GM12878 (cell line): Measurements from ENCODE around the gene POR. TPM values are rescaled to one million over a fixed set of nuclear protein-coding genes. Genes with fewer than 3 reads are reported as not detected.

ENCODE experiments used
- MEF2B ChIP-seq: fragments of 450-650 bp; IDR thresholded peaks from 2 replicates; pipeline ENCODE4 v1.6.1; 2018; ENCODE audit warnings: mild to moderate bottlenecking, moderate library complexity; ENCODE audit not compliant: partially characterized antibody, poor library complexity, severe bottlenecking
- NFXL1 ChIP-seq: fragments of 450-650 bp; IDR thresholded peaks from 2 replicates; pipeline ENCODE4 v1.6.1; 2017; ENCODE audit warnings: antibody characterized with exemption, mild to moderate bottlenecking, borderline replicate concordance
- NKRF ChIP-seq: fragments of 450-650 bp; conservative IDR thresholded peaks from 2 replicates; pipeline ENCODE4 v1.6.1; 2017; ENCODE audit warnings: mild to moderate bottlenecking, moderate library complexity
- NRF1 ChIP-seq: conservative IDR thresholded peaks from 2 replicates; pipeline ENCODE4 v1.6.1; 2011; ENCODE audit warnings: mild to moderate bottlenecking, low read depth, low read length, improper control_type of control experiment
- REST ChIP-seq: IDR thresholded peaks from 2 replicates; pipeline ENCODE4 v1.6.1; 2012; ENCODE audit warnings: mild to moderate bottlenecking, low read depth, low read length
- SMAD1 ChIP-seq: fragments of 450-650 bp; IDR thresholded peaks from 2 replicates; pipeline ENCODE4 v1.6.1; 2018; ENCODE audit warnings: mild to moderate bottlenecking, low read depth; ENCODE audit not compliant: partially characterized antibody
- microRNA-seq: library from miRNA; unstranded; fragments of <30 nt; microRNA quantifications from one replicate; pipeline ENCODE4, GENCODE V29; 2018
- polyA plus RNA-seq, 11 experiments: library from polyadenylated mRNA; depleted of rRNA in 4 of 11; unstranded in 6 of 11; stranded (reverse) in 5 of 11; fragments of >200 nt; fragmentation: Nextera tagmentation in 4 of 11; fragmentation: Illumina TruSeq in 1 of 11; extraction: Ambion mirVana in 4 of 11; extraction: Trizol in 1 of 11; gene quantifications; 1 replicate in 1 of 11; 2 replicates in 10 of 11; pipeline versions ENCODE4 v1.2.1 to v1.2.3, GENCODE V29; 2011 to 2016; ENCODE audit warnings: inconsistent platforms in 2 of 11, missing spikeins in 2 of 11, low read depth in 1 of 11
- small RNA-seq: library from RNA; depleted of rRNA; stranded (forward); fragments of <200 nt; gene quantifications from one replicate; pipeline ENCODE3, GENCODE V24; 2014
- total RNA-seq, 4 experiments: library from RNA; depleted of rRNA in 3 of 4; stranded (reverse); fragments of >200 nt in 3 of 4; fragmentation: Illumina TruSeq in 1 of 4; extraction: Trizol in 1 of 4; gene quantifications; 2 replicates each; pipeline versions ENCODE4 v1.2.1 to v1.2.3, GENCODE V29; 2013 to 2021

POR gene
- total and polyA plus RNA-seq, 10 of the 15 experiments (the other 5 are each of a cell fraction or from before 2014, with no cell fraction given), result 2.2 to 75.8 (median 35.9) TPM

- TF ChIP-seq REST (no peak), NFXL1 (no peak), SMAD1 (no peak), NKRF (no peak), MEF2B (no peak), NRF1 (no peak)
- TF ChIP-seq, all 136 proteins: peak for 0
These were observed 117.0 kb downstream of the POR start (continued) for GRCh38 chr7:76031964-76032363.

Small RNAs within 50 kb of the gene (microRNA-seq; reads per million reads assigned to microRNA genes)
- 3.2 reads per million, percentile 17 among the genes with 10 or more reads in this experiment for gene MIR4651

Small RNAs within 50 kb of the gene (small RNA-seq; reads per million reads assigned to genes)
- gene SNORA14A, result 0.20 reads per million

Other genes starting within 250 kb of the POR start
- gene HIP1, start 176.2 kb upstream of the POR start, total RNA-seq (2014; rRNA removed), result 4.0 and 5.0 TPM in 2 replicates
- 3.9 and 4.2 TPM in 2 replicates for gene HIP1, start 176.2 kb upstream of the POR start, total RNA-seq (2014; rRNA removed; fragmentation: Illumina TruSeq; extraction: Trizol)
- 6.6 and 9.7 TPM in 2 replicates for gene HIP1, start 176.2 kb upstream of the POR start, total RNA-seq (2021)
- 1.8 and 2.5 TPM in 2 replicates for gene HIP1, start 176.2 kb upstream of the POR start, polyA plus RNA-seq (2011; rRNA removed)
- 5.1 and 6.0 TPM in 2 replicates for gene HIP1, start 176.2 kb upstream of the POR start, polyA plus RNA-seq (2014; fragmentation: Illumina TruSeq; extraction: Trizol)
- gene HIP1, start 176.2 kb upstream of the POR start, polyA plus RNA-seq (2014; fragmentation: Nextera tagmentation; extraction: Ambion mirVana), result 1 to 10 TPM; 1.2 to 1.5 TPM
- 4.7 and 6.0 TPM in 2 replicates for gene HIP1, start 176.2 kb upstream of the POR start, polyA plus RNA-seq (2014; rRNA removed)
- gene HIP1, start 176.2 kb upstream of the POR start, polyA plus RNA-seq (2016; fragmentation: Nextera tagmentation; extraction: Ambion mirVana), result 1 to 10 TPM; 1.2 to 2.4 TPM
- not detected in 2 replicates for gene CCL26, start 142.9 kb upstream of the POR start, total RNA-seq (2014; rRNA removed)
- not detected in 2 replicates for gene CCL26, start 142.9 kb upstream of the POR start, total RNA-seq (2014; rRNA removed; fragmentation: Illumina TruSeq; extraction: Trizol)
- not detected in 2 replicates for gene CCL26, start 142.9 kb upstream of the POR start, total RNA-seq (2021)
- gene CCL26, start 142.9 kb upstream of the POR start, polyA plus RNA-seq (2011; rRNA removed), result not detected in 2 replicates
- gene CCL26, start 142.9 kb upstream of the POR start, polyA plus RNA-seq (2014; fragmentation: Illumina TruSeq; extraction: Trizol), result not detected in 2 replicates
- gene CCL26, start 142.9 kb upstream of the POR start, polyA plus RNA-seq (2014; fragmentation: Nextera tagmentation; extraction: Ambion mirVana), result not detected
- gene CCL26, start 142.9 kb upstream of the POR start, polyA plus RNA-seq (2014; rRNA removed), result not detected in 2 replicates
- not detected for gene CCL26, start 142.9 kb upstream of the POR start, polyA plus RNA-seq (2016; fragmentation: Nextera tagmentation; extraction: Ambion mirVana)
- gene CCL24, start 101.3 kb upstream of the POR start, total RNA-seq (2014; rRNA removed), result not detected in 2 replicates
- gene CCL24, start 101.3 kb upstream of the POR start, total RNA-seq (2014; rRNA removed; fragmentation: Illumina TruSeq; extraction: Trizol), result not detected in 2 replicates
- gene CCL24, start 101.3 kb upstream of the POR start, total RNA-seq (2021), result not detected in 2 replicates
- gene CCL24, start 101.3 kb upstream of the POR start, polyA plus RNA-seq (2011; rRNA removed), result not detected in 2 replicates
- gene CCL24, start 101.3 kb upstream of the POR start, polyA plus RNA-seq (2014; fragmentation: Illumina TruSeq; extraction: Trizol), result not detected in 2 replicates
- gene CCL24, start 101.3 kb upstream of the POR start, polyA plus RNA-seq (2014; fragmentation: Nextera tagmentation; extraction: Ambion mirVana), result not detected
- 0.28 TPM in 1 of 2 replicates, not detected in the other for gene CCL24, start 101.3 kb upstream of the POR start, polyA plus RNA-seq (2014; rRNA removed)
- gene CCL24, start 101.3 kb upstream of the POR start, polyA plus RNA-seq (2016; fragmentation: Nextera tagmentation; extraction: Ambion mirVana), result not detected
- gene RHBDD2, start 36.1 kb upstream of the POR start, total RNA-seq (2014; rRNA removed), result 23.6 and 23.8 TPM in 2 replicates
- 6.7 and 8.8 TPM in 2 replicates for gene RHBDD2, start 36.1 kb upstream of the POR start, total RNA-seq (2014; rRNA removed; fragmentation: Illumina TruSeq; extraction: Trizol)
- gene RHBDD2, start 36.1 kb upstream of the POR start, total RNA-seq (2021), result 22.6 and 25.7 TPM in 2 replicates
- 4.9 and 14.5 TPM in 2 replicates for gene RHBDD2, start 36.1 kb upstream of the POR start, polyA plus RNA-seq (2011; rRNA removed)
- 7.0 and 13.1 TPM in 2 replicates for gene RHBDD2, start 36.1 kb upstream of the POR start, polyA plus RNA-seq (2014; fragmentation: Illumina TruSeq; extraction: Trizol)
- 1 to 10 TPM; 3.9 to 7.4 TPM for gene RHBDD2, start 36.1 kb upstream of the POR start, polyA plus RNA-seq (2014; fragmentation: Nextera tagmentation; extraction: Ambion mirVana)
- gene RHBDD2, start 36.1 kb upstream of the POR start, polyA plus RNA-seq (2014; rRNA removed), result 19.3 and 21.1 TPM in 2 replicates
- 10 to 100 TPM; 31.5 to 39.8 TPM for gene RHBDD2, start 36.1 kb upstream of the POR start, polyA plus RNA-seq (2016; fragmentation: Nextera tagmentation; extraction: Ambion mirVana)
- 11.7 and 12.7 TPM in 2 replicates for gene TMEM120A, start 79.4 kb downstream of the POR start, total RNA-seq (2014; rRNA removed)
- gene TMEM120A, start 79.4 kb downstream of the POR start, total RNA-seq (2014; rRNA removed; fragmentation: Illumina TruSeq; extraction: Trizol), result 9.1 and 10.8 TPM in 2 replicates
- 18.1 and 21.2 TPM in 2 replicates for gene TMEM120A, start 79.4 kb downstream of the POR start, total RNA-seq (2021)
- gene TMEM120A, start 79.4 kb downstream of the POR start, polyA plus RNA-seq (2011; rRNA removed), result 65.5 and 86.6 TPM in 2 replicates
- 17.1 and 18.7 TPM in 2 replicates for gene TMEM120A, start 79.4 kb downstream of the POR start, polyA plus RNA-seq (2014; fragmentation: Illumina TruSeq; extraction: Trizol)
- 1 to 10 TPM in 1 of 2 experiments, under 1 TPM in 1; 0.43 to 3.7 TPM for gene TMEM120A, start 79.4 kb downstream of the POR start, polyA plus RNA-seq (2014; fragmentation: Nextera tagmentation; extraction: Ambion mirVana)
- gene TMEM120A, start 79.4 kb downstream of the POR start, polyA plus RNA-seq (2014; rRNA removed), result 26.2 and 27.6 TPM in 2 replicates
- gene TMEM120A, start 79.4 kb downstream of the POR start, polyA plus RNA-seq (2016; fragmentation: Nextera tagmentation; extraction: Ambion mirVana), result 10 to 100 TPM; 20.0 to 25.0 TPM
- gene STYXL1, start 132.8 kb downstream of the POR start, total RNA-seq (2014; rRNA removed), result 40.2 and 43.4 TPM in 2 replicates
- gene STYXL1, start 132.8 kb downstream of the POR start, total RNA-seq (2014; rRNA removed; fragmentation: Illumina TruSeq; extraction: Trizol), result 38.0 and 38.8 TPM in 2 replicates
- 25.6 and 29.3 TPM in 2 replicates for gene STYXL1, start 132.8 kb downstream of the POR start, total RNA-seq (2021)
- 23.8 and 34.6 TPM in 2 replicates for gene STYXL1, start 132.8 kb downstream of the POR start, polyA plus RNA-seq (2011; rRNA removed)
- gene STYXL1, start 132.8 kb downstream of the POR start, polyA plus RNA-seq (2014; fragmentation: Illumina TruSeq; extraction: Trizol), result 44.3 and 58.3 TPM in 2 replicates
- 10 to 100 TPM; 18.4 to 33.3 TPM for gene STYXL1, start 132.8 kb downstream of the POR start, polyA plus RNA-seq (2014; fragmentation: Nextera tagmentation; extraction: Ambion mirVana)
- gene STYXL1, start 132.8 kb downstream of the POR start, polyA plus RNA-seq (2014; rRNA removed), result 39.7 and 46.7 TPM in 2 replicates
- gene STYXL1, start 132.8 kb downstream of the POR start, polyA plus RNA-seq (2016; fragmentation: Nextera tagmentation; extraction: Ambion mirVana), result 10 to 100 TPM; 61.4 to 65.9 TPM
- 237 and 266 TPM in 2 replicates for gene MDH2, start 133.0 kb downstream of the POR start, total RNA-seq (2014; rRNA removed)
- gene MDH2, start 133.0 kb downstream of the POR start, total RNA-seq (2014; rRNA removed; fragmentation: Illumina TruSeq; extraction: Trizol), result 107 and 109 TPM in 2 replicates
- 351 and 364 TPM in 2 replicates for gene MDH2, start 133.0 kb downstream of the POR start, total RNA-seq (2021)
- 47.7 and 170 TPM in 2 replicates for gene MDH2, start 133.0 kb downstream of the POR start, polyA plus RNA-seq (2011; rRNA removed)
- 132 and 233 TPM in 2 replicates for gene MDH2, start 133.0 kb downstream of the POR start, polyA plus RNA-seq (2014; fragmentation: Illumina TruSeq; extraction: Trizol)
- gene MDH2, start 133.0 kb downstream of the POR start, polyA plus RNA-seq (2014; fragmentation: Nextera tagmentation; extraction: Ambion mirVana), result 100 to 1,000 TPM; 106 to 131 TPM
- 118 and 151 TPM in 2 replicates for gene MDH2, start 133.0 kb downstream of the POR start, polyA plus RNA-seq (2014; rRNA removed)
- gene MDH2, start 133.0 kb downstream of the POR start, polyA plus RNA-seq (2016; fragmentation: Nextera tagmentation; extraction: Ambion mirVana), result 100 to 1,000 TPM; 491 to 530 TPM